GM12865 (cell line): ENCODE data around the gene SNX10.
A peak's percentile ranks its signal among the peaks of the same experiment; 100 is the strongest.

ENCODE experiments used
- DNase-seq: peaks from one replicate; pipeline ENCODE4 v3.0.0; 2010; ENCODE audit warnings: low read depth
- H3K4me3 ChIP-seq: 2 replicates; pipeline ENCODE4 v1.5.1; 2011; ENCODE audit warnings: mild to moderate bottlenecking, low read depth, low read length, control low read depth
- TF ChIP-seq, protein P1 (sequence below): IDR thresholded peaks from 2 replicates; pipeline ENCODE4 v1.5.1; 2011; ENCODE audit warnings: low read length, control low read depth, low read depth, inconsistent platforms; ENCODE audit not compliant: insufficient read depth; ENCODE audit errors: missing control alignments

SNX10 gene

DNA sequence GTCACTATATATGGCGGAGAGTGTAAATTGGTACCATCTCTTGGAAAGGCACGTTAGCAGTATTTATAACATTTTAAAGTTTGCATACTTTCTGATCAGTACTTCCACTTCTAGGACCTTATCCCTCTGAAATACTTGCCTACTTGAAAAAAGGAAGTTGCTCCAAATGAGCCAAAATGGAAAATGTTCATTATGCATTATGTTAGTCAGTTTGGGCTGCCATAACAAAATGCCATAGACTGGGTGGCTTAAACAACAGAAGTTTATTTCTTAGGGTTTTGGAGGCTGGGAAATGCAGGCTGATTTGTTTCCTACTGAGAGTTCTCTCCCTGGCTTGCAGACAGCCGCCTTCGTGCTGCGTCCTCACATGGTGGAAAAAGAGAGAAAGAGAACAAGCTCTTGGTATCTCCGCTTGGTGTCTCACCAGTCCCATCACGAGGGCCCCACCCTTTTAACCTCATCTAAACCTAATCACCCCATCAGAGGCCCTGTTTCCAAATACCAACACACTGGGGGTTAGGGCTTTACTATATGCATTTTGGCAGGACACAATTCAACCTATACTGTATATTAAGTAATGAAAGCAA, 6.9 kb downstream of the SNX10 start:
- TF ChIP-seq, protein P1, sequence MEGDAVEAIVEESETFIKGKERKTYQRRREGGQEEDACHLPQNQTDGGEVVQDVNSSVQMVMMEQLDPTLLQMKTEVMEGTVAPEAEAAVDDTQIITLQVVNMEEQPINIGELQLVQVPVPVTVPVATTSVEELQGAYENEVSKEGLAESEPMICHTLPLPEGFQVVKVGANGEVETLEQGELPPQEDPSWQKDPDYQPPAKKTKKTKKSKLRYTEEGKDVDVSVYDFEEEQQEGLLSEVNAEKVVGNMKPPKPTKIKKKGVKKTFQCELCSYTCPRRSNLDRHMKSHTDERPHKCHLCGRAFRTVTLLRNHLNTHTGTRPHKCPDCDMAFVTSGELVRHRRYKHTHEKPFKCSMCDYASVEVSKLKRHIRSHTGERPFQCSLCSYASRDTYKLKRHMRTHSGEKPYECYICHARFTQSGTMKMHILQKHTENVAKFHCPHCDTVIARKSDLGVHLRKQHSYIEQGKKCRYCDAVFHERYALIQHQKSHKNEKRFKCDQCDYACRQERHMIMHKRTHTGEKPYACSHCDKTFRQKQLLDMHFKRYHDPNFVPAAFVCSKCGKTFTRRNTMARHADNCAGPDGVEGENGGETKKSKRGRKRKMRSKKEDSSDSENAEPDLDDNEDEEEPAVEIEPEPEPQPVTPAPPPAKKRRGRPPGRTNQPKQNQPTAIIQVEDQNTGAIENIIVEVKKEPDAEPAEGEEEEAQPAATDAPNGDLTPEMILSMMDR: no peak
- no peak for DNase-seq
- H3K4me3 ChIP-seq: no peak overlapping the region

DNA sequence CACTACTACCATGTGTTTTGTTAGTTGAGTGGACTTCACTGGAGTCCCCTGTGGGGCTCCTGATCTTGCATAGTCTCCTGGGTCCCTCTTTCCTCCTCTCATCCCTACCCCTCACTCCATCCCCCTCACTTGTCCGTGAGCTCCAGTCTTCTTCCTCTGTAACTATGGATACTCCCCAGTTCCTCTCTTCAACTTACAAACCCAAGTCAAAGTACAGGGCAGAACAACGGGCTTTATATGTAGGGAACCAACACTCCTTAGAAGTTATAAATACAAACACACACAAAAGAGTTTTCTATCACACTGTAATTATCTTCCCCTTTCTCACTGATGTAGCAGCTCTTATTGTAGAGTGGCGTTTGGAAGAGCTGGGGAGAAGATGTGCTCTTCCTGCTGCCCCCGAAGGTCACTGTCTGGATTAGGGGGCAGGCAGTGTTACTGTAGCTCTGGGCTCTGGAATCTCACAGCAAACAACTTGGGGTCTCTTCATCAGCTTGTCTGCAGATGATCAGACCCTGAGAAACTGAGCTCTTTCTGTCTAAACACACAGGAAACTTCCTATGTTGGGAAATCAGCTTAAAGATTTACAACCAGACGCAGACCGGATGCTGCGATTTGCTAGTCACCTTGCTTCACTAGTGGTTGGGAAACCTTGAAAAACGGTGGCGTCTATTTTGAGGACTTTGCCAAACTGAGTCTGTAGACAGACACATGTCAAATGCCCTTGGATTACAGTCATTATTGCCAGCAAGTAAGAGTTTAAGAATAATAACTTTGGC, 13.6 kb downstream of the SNX10 start:
- TF ChIP-seq, protein P1: no peak
- H3K4me3 ChIP-seq: no peak overlapping the region
- peak; percentile 51 for DNase-seq

DNA sequence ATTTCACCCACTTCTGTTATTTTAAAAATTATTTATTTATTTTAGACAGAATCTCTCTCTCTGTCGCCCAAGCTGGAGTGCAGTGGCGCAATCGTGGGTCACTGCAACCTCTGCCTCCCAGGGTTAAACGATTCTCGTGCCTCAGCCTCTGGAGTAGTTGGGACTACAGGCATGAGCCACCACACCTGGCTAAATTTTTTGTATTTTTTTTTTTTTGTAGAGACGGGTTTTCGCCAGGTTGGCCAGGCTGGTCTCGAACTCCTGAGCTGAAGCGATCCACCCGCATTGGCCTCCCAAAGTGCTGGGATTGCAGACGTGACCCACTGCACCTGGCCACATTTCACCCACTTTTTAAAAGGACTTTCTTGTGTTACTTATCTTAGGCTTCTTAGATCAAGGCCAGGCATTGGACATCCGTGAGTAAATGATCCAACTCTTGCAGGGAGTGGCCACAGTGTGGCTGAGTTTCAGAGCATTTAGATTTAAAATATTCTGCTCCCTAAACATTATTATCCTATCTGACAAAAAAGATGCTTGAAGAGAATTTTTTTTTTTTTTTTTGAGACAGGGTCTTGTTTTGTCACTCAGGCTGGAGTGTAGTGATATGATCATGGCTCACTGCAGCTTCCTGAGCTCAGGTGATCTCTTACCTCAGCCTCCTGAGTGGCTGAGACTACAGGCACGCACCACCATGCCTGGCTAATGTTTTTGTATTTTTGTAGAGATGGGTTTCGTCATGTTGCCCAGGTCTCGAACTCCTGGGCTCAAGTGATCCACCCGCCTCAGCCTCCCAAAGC, 14.4 kb downstream of the SNX10 start:
- TF ChIP-seq, protein P1: no peak
- H3K4me3 ChIP-seq: no peak overlapping the region
- DNase-seq: no peak

GRCh38 chr7:26306790-26307189, 15.1 kb downstream of the SNX10 start:
- DNase-seq: no peak
- TF ChIP-seq, protein P1: no peak

GRCh38 chr7:26307226-26307625, 15.6 kb downstream of the SNX10 start:
- TF ChIP-seq, protein P1: no peak
- no peak for DNase-seq
- H3K4me3 ChIP-seq: no peak overlapping the region

More at GRCh38 chr7:26306790-26307189, 15.1 kb downstream of the SNX10 start:
- no peak overlapping the region for H3K4me3 ChIP-seq

DNA sequence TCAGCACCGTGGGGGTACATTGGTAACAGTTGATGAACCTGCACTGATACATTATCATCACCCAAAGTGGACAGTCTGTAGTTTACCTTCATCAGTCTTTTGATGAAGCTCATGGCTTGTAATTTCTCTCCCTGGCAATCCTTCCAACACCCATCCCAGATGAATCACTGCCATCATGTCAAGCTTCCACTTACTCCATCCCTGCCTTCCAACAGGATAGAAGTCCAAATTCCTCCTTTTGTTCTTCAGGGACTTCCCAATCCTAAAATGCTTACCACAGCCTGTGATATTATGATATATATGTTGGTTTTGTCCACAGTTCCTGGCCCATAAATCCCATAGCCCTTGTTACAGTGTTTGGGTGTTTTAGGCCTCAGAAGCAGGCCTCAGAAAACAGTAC, 16.1 kb downstream of the SNX10 start:
- no peak for DNase-seq
- H3K4me3 ChIP-seq: no peak overlapping the region
- TF ChIP-seq, protein P1: no peak
